ENCODE measurements around the gene DICER1.

The DICER1 gene

GRCh38 chr14:95037273-95037672 lies 120.1 kb downstream of the DICER1 start:
- no peak for DNase-seq (ENCODE audit: low read depth)

All from GM04504 (cell line).